Skin epidermis (tissue), 12 donors: ENCODE results near the gene SHLD1.

Source experiments
- H3K27ac ChIP-seq, 21 experiments: fragments of 200-600 bp; sonication (generic) in 11 of 21; one replicate each; pipeline ENCODE4 v1.5.0; 2020; ENCODE audit warnings: mild to moderate bottlenecking in 3 of 21, inconsistent platforms in 2 of 21, moderate library complexity in 2 of 21
- H3K4me3 ChIP-seq, 7 experiments: fragments of 200-600 bp; sonication (generic) in 2 of 7; one replicate each; pipeline ENCODE4 v1.5.0; 2020; ENCODE audit warnings: inconsistent platforms in 2 of 7, mild to moderate bottlenecking in 2 of 7, moderate library complexity in 1 of 7

Gene SHLD1

DNA sequence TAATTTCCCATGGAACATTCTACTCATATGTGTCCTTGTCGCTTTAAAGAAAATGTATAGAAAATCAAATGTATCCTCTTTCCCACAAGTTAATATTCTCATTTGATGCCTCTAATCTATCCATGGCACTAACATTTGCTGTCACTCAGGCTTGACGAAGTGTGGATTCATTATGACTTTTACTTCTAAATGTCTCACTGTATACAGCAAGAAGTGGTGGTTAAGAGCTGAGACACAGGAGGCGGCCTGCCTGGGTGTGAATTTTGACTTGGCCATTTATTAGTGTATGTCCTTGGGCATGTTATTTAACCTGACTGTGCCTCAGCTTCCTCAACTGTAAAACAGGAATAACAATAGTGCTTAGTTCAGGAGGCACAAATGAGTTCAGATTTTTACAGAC, 130.1 kb downstream of the SHLD1 start:
- H3K4me3 ChIP-seq: no peak overlapping the region
- H3K27ac ChIP-seq: no peak overlapping the region

DNA sequence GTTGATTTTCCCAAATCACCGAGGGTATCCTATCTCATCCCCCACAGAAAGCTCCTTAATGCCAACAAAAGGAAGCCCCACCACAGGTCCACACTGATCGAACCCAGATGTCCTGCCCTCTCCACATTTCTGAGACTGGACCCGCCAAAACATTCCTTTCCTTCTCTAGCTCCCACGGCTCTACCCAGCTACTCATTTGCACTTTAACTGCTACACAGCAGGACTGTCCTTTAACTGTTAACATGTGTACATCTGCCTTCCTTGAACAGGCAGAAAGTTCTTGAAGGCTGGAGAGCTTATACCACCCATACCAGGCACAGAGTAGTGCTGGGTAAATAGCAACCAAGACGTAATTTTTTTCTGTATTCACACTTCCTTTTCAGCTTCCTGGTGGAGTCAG, 131.5 kb downstream of the SHLD1 start:
- H3K27ac ChIP-seq: no peak overlapping the region
- H3K4me3 ChIP-seq: no peak overlapping the region

DNA sequence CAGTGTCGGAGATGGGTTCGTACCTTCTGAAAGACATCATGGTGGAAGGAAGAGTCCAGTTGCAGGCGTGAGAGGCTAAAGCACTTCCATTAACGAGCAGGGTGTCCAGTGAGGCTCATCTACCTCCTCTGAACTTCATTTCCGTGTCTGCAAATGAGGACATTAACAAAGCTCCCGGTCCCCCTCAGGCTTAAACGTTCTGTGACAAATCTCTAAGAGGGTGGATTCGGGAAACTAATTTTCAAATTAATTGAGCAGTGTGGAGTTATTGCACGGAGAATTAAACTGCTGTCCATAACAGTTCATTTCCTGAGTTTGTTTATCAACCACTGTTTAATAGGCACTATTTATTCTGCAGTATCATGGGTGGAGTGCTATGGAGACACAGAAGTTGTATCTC, 132.0 kb downstream of the SHLD1 start:
- Histone ChIP-seq H3K27ac (no peak overlapping the region), H3K4me3 (no peak overlapping the region)

DNA sequence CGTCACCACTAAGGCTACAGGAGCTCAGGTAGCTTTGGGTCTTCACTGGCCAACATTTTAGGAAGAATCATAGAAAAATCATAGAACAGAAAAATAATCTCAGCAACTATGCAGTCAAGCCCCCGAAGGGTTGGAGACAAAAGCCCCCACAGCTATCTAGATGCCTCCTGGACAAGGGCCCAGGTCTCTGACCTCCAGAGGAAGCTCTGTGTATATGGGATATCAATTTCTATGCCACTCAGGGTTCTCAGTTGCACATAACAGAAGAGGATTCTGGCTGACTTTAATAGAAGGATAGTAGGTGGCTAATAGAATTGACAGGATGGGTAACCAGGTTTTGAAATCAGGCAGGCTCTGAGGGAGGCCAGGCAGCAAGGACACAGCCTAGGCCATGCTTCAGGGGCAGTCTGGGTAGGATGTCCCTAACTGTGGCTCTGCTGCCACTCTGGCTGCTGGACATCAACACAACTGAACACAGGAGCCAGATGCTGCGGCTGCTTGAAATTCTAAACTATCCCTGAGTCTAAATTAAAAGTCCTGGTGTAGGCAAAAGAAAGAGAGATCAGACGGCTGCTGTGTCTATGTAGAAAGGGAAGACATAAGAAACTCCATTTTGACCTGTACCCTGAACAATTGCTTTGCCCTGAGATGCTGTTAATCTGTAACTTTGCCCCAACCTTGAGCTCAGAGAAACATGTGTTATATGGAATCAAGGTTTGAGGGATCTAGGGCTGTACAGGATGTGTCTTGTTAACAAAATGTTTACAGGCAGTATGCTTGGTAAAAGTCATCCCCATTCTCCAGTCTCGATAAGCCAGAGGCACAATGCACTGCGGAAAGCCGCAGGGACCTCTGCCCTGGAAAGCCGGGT, 134.5 kb downstream of the SHLD1 start:
- no peak overlapping the region for H3K4me3 ChIP-seq
- H3K27ac ChIP-seq: no peak overlapping the region

DNA sequence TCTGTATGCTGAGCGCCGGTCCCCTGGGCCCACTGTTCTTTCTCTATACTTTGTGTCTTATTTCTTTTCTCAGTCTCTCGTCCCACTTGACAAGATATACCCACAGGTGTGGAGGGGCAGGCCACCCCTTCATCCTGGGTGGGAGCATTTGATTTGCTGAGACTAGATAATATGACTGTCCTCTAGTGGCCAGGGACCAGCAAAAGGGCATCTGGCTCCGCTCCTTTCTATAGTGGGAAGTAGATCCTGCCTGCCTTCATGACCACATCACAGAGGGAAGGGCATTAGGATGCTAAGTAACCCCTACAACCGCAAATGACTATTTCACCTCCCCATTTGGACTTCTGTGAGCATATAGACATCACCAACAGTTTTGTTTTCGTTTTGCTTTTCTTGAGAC, 135.7 kb downstream of the SHLD1 start:
- no peak overlapping the region for H3K4me3 ChIP-seq
- H3K27ac ChIP-seq: no peak overlapping the region

DNA sequence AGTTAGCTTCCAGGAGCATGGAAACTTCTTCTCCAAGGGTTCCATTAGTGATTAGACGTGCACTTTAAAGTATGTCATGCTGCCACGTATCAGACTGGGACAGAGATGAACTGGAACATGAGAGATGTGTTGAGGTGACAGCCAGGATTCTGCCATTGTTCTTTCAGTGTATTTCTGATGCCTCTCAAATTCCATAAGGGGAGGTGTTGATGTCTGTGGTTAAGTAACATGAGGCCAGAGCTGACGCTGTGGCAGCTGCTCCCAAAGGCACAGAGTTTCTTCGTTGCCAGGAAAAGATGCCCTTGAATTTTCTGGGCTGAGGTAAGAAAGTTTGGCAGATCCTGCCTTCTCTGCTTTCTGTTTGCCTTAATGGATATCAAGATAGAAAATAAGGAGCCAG, 136.6 kb downstream of the SHLD1 start:
- no peak overlapping the region for H3K27ac ChIP-seq
- H3K4me3 ChIP-seq: no peak overlapping the region

DNA sequence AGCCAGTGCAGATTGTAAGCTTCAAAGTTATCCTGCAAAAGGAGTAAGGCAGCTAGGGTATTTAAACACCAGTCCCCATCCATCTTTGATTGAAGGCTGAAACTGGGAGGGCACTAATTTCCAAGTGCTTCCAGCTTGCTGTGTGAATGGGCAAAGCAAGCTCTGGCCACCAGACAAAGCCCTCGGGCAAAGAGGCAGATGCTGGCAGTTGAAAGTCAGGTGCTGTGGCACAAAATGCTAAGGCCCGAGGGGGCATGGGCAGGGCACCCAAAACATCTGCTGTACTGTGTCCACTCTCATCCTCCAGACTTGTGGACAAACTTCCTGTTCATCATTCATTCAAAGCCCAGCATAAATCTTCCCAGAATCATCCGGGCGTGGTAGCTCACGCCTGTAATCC, 137.2 kb downstream of the SHLD1 start:
- Histone ChIP-seq H3K4me3 (no peak overlapping the region), H3K27ac (no peak overlapping the region)

DNA sequence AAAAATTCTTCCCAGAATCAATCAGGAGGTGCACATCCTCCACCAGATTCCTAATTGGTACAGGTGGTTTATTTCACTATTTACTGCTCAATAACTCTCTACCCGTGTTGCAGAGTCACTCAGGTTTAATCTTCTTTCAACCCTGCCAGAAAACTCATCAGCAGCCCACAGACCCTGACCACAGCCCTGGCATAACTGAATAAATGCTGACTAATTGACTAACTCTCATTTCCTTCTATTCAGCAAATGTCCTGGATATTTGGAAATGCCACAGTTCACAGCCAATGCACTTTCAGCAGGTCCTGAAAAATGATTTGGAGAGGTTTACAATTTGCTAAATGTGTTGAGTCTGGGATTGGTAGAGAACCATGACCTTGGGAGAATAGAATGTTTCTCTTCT, 137.8 kb downstream of the SHLD1 start:
- no peak overlapping the region for H3K27ac ChIP-seq
- H3K4me3 ChIP-seq: no peak overlapping the region

DNA sequence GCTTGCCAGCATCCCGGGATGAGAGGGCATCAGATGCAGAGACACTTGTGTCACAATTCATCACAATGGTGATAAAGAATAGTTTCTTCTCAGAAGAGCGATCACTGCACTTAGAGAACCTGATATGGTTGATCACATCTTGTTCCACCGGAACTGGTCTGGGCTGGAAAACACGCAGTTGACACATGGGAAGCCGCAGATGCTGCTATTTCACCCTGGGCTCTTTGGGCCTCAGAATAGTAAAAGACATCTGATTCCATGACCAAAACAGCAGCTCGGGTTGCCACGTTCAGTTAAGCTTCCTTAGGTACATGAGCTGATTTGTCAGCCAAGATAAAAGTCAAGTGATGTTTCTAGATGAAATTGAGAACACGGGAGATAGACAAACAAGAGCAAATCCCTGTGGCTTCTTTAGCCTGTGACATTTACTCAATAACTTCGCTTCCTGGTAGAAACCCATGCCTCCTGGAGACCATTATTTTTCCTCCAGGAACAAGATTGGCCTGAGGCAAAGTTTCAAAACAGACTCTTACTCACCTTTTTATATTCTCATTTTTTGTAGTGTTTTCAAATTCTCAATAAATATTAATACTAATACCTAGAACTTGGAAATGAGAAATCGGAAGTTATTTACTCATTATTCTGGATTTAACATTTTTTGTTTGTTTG, 140.7 kb downstream of the SHLD1 start:
- Histone ChIP-seq H3K27ac (no peak overlapping the region), H3K4me3 (no peak overlapping the region)

DNA sequence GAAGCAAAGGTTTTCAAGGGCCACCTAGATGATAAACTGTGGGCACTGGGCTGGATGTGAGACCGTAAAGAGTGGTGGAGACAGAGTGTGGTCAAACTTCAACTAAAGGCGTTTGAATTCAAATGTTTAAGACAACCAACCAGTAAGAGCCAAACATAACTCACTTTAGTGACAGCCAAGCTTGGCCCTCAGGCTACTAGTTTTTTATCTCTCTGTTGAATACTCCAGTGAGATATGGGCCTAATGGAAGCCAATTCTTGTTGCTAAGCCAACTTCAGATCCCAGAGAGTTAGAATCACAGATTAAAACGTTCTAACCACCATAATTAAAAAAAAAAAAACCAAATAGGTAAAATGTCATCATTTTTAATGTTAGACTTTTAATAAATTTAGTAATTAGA, 142.9 kb downstream of the SHLD1 start:
- H3K27ac ChIP-seq: no peak overlapping the region

DNA sequence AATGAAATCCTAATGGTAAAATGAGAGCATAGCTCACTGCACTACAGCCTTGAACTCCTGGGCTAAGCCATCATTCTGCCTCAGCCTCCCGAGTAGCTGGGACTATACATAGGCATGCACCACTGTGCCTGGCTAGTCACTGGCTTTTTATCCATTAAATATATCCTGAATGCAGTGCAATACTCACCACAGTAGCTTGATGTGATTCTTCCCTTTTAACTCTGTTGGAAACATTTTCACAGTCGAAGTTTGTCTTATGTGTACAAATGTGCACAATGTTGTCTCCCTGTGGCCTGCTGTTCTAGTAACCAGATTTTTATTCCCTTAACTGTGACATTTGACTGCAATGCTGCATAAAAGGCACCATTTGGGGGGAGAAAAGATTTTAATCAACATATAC, 143.4 kb downstream of the SHLD1 start:
- Histone ChIP-seq H3K27ac (no peak overlapping the region), H3K4me3 (no peak overlapping the region)

More for the DNA sequence above, 142.9 kb downstream of the SHLD1 start:
- no peak overlapping the region for H3K4me3 ChIP-seq

DNA sequence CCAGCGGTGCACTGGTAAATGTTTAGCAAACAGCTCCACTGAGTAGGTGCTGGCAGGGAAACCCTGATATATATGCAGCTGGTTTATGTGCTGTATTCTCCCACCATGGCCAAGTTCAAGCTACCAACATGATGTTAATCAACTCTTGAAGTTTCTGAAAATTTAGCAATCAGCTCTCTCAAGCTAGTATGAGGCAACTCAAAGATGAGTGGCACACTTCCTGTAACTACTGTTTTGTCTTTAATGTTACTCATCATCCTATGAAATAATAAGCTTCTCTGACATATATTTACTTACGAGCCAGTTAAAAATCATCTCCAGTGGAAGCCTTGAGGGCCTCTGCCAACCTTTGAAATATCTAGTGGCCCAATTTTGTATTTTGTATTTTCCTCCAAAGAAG, 145.4 kb downstream of the SHLD1 start:
- Histone ChIP-seq H3K27ac (no peak overlapping the region), H3K4me3 (no peak overlapping the region)

DNA sequence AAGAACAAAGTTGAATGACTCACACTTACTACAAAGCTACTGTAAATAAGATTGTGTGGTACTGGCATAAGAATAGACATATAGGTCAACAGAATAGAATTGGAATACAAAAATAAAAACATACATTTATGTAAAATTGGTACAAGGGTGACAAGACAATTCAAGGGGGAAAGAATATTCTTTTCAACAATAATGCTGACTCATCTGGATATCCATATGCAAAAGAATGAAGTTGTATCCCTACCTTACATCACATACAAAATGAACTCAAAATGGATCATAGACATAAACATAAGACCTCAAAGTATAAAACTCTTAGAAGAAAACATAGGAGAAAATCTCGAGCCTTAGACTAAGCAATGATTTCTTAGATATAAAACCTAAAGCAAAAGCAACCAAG, 149.2 kb downstream of the SHLD1 start:
- H3K4me3 ChIP-seq: no peak overlapping the region
- H3K27ac ChIP-seq: no peak overlapping the region

DNA sequence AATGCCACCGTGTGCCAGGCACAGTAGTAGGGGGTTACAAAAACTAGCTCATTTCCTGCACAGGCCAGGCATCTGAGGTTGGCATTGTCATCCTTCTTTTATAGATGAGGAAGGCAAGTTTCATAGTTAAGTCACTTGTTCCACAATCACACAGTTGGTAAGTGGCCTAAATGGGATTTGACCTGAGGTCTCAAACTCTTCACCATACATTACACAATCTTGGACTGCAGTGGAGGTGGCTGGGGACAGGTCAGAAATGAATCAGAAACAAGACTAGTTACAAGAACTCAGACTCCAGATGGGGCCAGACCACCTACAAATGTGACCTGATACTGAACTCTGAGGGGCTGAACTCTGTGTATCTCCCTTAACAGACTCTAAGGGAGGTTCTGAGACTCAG, 150.7 kb downstream of the SHLD1 start:
- H3K4me3 ChIP-seq: no peak overlapping the region

DNA sequence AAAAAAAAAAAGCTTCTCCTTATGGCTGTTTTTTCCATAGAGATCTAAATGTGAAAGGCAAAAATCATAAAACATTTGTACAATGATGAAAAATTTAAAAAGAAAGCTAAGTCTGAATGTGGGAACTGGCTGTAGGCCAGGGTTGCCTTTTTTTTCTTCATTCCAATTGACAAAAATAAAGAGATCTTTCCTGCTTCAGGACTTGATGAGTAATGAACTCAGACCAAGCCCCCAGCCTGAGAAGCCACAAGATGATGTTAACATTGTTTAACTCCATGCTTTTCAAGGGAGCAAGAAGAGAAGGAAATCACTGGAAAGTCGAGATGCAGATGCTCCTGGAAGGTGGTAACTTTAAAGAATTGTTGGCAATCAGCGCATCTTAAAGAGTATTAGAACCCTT, 158.8 kb downstream of the SHLD1 start:
- no peak overlapping the region for H3K27ac ChIP-seq

More for the DNA sequence above, 150.7 kb downstream of the SHLD1 start:
- H3K27ac ChIP-seq: no peak overlapping the region

DNA sequence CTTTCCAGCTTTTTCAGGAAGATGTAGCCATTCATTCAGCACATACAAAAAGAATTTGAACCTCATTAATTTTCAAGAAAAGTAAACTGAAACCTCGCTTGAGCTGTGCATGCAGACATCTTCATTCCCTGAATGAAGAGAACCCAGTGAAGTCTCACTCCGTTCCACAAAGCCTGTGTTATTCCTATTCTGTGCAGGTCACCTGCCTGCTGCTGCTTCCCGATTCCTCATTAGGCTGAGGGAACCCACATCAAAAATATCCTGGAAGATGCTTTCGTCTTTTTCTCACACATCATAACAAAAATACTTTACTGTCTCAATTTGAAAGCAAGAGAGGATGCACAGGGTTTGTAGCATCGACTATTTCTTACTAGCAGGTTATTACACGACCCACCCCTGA, 160.0 kb downstream of the SHLD1 start:
- H3K4me3 ChIP-seq: no peak overlapping the region
- H3K27ac ChIP-seq: no peak overlapping the region

More for the DNA sequence above, 158.8 kb downstream of the SHLD1 start:
- H3K4me3 ChIP-seq: no peak overlapping the region

DNA sequence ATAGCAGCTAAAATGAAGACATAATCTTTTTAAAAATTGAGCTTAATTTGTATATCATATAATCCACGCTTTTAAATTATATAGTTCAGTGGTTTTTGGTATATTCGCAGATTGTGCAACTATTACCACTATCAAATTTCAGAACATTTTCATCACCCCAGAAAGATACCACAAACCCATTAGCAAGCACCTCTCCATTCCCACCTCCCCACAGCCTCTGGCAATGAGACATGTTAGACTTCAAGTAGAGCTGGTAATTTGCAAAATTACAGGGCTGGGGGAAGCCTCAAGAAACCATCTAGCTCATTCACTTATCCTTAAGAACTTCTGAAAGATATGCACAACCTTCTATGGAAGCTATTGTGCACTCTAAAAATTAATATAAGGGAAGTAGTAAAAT, 163.0 kb downstream of the SHLD1 start:
- H3K27ac ChIP-seq: no peak overlapping the region
- no peak overlapping the region for H3K4me3 ChIP-seq
